GM21825 (cell line): ENCODE data around the gene AIF1L.

Experiments
- ATAC-seq: cut with Tn5 transposase; IDR thresholded peaks from one replicate; pipeline ENCODE4 v1.9.1; 2021; ENCODE audit warnings: mild to moderate bottlenecking, moderate library complexity; ENCODE audit not compliant: unreplicated experiment

Gene AIF1L

DNA sequence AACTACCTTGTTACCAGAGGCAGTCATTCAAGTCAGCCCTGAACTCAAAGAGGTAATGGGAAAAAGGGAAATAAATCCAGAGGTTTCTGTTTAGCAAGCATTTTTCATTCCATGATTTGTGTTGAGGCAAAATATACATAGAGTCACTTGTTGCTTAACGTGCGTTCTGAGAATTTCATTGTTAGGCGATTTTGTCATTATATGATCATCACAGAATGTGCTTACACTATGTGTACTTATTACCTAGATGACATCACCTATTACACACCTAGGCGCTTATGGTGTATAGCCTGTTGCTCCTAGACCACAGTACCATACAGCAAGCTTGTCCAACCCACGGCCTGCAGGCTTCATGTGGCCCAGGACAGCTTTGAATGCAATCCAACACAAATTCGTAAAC is 65.3 kb downstream of the AIF1L start:
- ATAC-seq = no peak

DNA sequence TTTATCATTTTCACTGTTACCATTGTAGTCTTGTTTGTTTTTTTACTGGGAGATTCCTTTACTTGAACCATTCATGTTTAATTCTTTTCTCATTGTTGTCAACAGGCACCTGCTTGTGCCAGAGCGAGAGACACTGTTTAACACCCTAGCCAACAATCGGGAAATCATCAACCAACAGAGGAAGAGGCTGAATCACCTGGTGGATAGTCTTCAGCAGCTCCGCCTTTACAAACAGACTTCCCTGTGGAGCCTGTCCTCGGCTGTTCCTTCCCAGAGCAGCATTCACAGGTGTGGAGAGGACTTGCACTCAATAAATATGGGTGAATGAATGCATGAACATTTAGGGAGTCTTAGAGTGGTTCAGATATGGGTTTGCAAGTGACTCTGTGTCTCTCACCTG is 66.6 kb downstream of the AIF1L start:
- no peak for ATAC-seq

- ATAC-seq = no peak
Observed at GRCh38 chr9:131165523-131165922, 69.2 kb downstream of the AIF1L start.

DNA sequence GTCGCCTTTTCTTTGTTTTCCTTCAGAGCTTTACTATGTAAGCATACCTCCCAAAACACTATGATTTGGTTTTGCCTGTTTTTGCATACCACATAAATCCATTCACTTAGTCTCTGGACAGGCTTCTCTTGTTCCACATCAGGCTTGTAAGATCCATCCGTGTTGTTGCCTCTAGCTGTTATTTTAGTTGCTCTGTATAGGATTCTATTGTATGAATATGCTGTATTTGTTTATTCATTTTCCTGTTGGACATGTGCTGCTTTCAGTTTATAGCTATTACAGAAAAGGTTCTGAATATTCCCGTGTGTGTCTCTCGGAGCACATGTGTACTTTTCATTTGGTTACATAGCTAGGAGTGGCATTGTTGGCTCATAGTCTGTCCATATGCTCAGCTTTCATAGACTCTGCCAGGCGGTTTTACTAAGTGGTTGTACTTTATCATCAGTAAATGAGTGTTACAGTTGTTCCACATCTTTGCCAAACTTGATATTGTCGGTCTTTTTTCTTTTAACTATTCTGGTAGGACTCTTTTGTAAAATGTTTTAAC is 70.9 kb downstream of the AIF1L start:
- no peak for ATAC-seq

- no peak for ATAC-seq
Observed at GRCh38 chr9:131167936-131168335, 71.6 kb downstream of the AIF1L start.

GRCh38 chr9:131169563-131170240 is 73.4 kb downstream of the AIF1L start:
- no peak for ATAC-seq
